ENCODE measurements around the gene PLPP2.

DNA sequence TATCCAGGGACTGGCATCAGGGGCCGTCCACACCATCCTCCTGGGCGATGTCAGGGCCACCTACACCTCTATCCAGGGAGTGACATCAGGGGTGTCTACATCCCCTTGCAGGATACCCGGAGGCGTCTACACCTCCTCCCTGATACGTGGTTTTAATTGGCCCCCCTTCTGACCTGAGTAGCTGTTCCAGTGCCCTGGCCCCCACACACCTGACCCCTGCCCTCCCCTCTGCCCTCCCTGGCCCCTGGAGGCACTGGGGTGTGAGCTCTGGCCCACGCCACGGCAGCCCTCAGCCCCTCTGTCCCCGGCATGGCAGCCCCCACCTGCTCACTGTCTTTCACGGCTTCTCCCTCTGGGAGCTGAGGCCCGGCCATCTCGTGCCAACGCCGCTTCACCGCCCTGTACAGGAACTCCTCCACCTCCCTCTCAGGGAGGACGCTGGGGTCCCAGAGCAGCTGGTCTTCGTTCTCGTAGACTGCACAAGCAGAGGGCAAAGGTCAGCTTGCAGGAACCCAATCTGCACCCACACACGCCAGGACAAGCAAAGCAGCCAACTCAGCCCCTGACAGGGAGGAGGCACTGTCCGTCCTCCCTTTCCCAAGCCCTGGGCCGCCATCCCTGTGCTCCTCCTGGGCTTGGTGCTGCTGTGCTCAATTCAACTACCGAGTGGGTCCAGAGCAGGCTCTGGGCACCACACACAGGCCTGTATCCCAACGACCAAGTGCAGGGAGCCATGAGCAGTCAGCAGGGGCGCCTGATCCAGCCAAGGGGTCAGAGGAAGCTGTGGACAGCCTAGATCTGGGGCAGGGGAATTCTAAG is 22.2 kb upstream of the PLPP2 start:
- TF ChIP-seq EZH2 (IDR thresholded peaks at IDR 0.05) (no peak), FOXP2 (optimal IDR thresholded peaks at IDR 0.05; ENCODE audit: control extremely low read depth, extremely low read length, insufficient read depth) (no peak)
